ENCODE results near the gene HECW1.

- TF ChIP-seq EZH2 (IDR thresholded peaks at IDR 0.05; ENCODE audit: borderline replicate concordance, insufficient read depth, low read depth, low read length, poor library complexity, severe bottlenecking), result no peak
- no peak for TF ChIP-seq CTCF (IDR thresholded peaks at IDR 0.05)
These were observed 81.4 kb downstream of the HECW1 start for GRCh38 chr7:43193893-43194292.

Data from B cell (primary cell).